NCI-H187 treated with DMSO at 0.1 percent for 48 hours (cell line): ENCODE measurements around the gene SND1.

Experiments
- DNase-seq: peaks from one replicate; lab custom pipeline; 2025; lab: John Stamatoyannopoulos, UW

SND1 gene

GRCh38 chr7:127872122-127872521 is 220.1 kb downstream of the SND1 start:
- no peak for DNase-seq

GRCh38 chr7:127873151-127873550 is 221.2 kb downstream of the SND1 start:
- DNase-seq: no peak

- DNase-seq: no peak
Measured at GRCh38 chr7:127873715-127874636, 222.0 kb downstream of the SND1 start.

GRCh38 chr7:127874951-127875608 is 223.1 kb downstream of the SND1 start:
- DNase-seq: no peak

- DNase-seq: no peak
Measured at GRCh38 chr7:127876393-127876792, 224.4 kb downstream of the SND1 start.

GRCh38 chr7:127877951-127878350 is 226.0 kb downstream of the SND1 start:
- DNase-seq: no peak

GRCh38 chr7:127878791-127879190 is 226.8 kb downstream of the SND1 start:
- no peak for DNase-seq

- DNase-seq: no peak
Measured at GRCh38 chr7:127879436-127879835, 227.4 kb downstream of the SND1 start.

GRCh38 chr7:127879942-127880341 is 227.9 kb downstream of the SND1 start:
- no peak for DNase-seq

GRCh38 chr7:127880454-127880853 is 228.5 kb downstream of the SND1 start:
- no peak for DNase-seq

GRCh38 chr7:127881564-127881963 is 229.6 kb downstream of the SND1 start:
- DNase-seq: no peak

- DNase-seq: no peak
Measured at GRCh38 chr7:127882313-127882920, 230.4 kb downstream of the SND1 start.

GRCh38 chr7:127884066-127884559 is 232.1 kb downstream of the SND1 start:
- DNase-seq: no peak

- no peak for DNase-seq
Measured at GRCh38 chr7:127885222-127885772, 233.3 kb downstream of the SND1 start.

- DNase-seq: no peak
Measured at GRCh38 chr7:127885843-127886242, 233.8 kb downstream of the SND1 start.

- no peak for DNase-seq
Measured at GRCh38 chr7:127886248-127886647, 234.3 kb downstream of the SND1 start.

- no peak for DNase-seq
Measured at GRCh38 chr7:127887096-127887495, 235.1 kb downstream of the SND1 start.

- no peak for DNase-seq
Measured at GRCh38 chr7:127887631-127888030, 235.6 kb downstream of the SND1 start.

GRCh38 chr7:127888411-127888810 is 236.4 kb downstream of the SND1 start:
- DNase-seq: no peak

GRCh38 chr7:127888825-127889224 is 236.8 kb downstream of the SND1 start:
- DNase-seq: no peak

- DNase-seq: no peak
Measured at GRCh38 chr7:127889677-127890076, 237.7 kb downstream of the SND1 start.

- DNase-seq: no peak
Measured at GRCh38 chr7:127890726-127891125, 238.7 kb downstream of the SND1 start.
